ENCODE data around the gene FAM241A. TPM values are rescaled to one million over a fixed set of nuclear protein-coding genes. Genes with fewer than 3 reads are reported as not detected.

The FAM241A gene
- total RNA-seq, 1 experiment from 2014 or later = 10.9 TPM

GRCh38 chr4:112181358-112182000, 36.2 kb downstream of the FAM241A start:
- peaks cover 3% of the 10 kb centered on the region for H3K36me3 Mint-ChIP-seq (ENCODE audit: insufficient read depth, unreplicated experiment)
- ChIA-PET CTCF (interaction anchor here (0.7 to 1.6 kb wide), 4 partner anchors 8 to 585 kb away, joined by 3 to 8 read pairs (median 5); no protein-coding TSS in a partner anchor), POLR2A (interaction anchor here (0.6 to 2.0 kb wide), 9 partner anchors 8 to 101 kb away, joined by 3 to 11 read pairs (median 3); partner anchors contain the start of gene AP1AR)
- no peaks in the 10 kb centered on the region for H3K27me3 Mint-ChIP-seq (ENCODE audit: insufficient read depth, unreplicated experiment)
- intact Hi-C loops (cut with micrococcal nuclease) = no loop called here
- H3K4me3 Mint-ChIP-seq (ENCODE audit: unreplicated experiment) = no peak overlapping the region
- H3K9me3 Mint-ChIP-seq (ENCODE audit: unreplicated experiment) = no peaks in the 10 kb centered on the region
- TF ChIP-seq CTCF (IDR thresholded peaks at IDR 0.05; ENCODE audit: unreplicated experiment) = no peak
- H3K4me1 Mint-ChIP-seq (ENCODE audit: insufficient read depth, unreplicated experiment) = peaks cover 15% of the 10 kb centered on the region
- BruUV-seq (replicated peaks) = no TSS peak
- DNase-seq (ENCODE audit: unreplicated experiment) = no peak
- no peak overlapping the region for H3K27ac Mint-ChIP-seq (ENCODE audit: low read depth, unreplicated experiment)

- intact Hi-C loops (cut with micrococcal nuclease) = no loop called here
- H3K4me3 Mint-ChIP-seq (ENCODE audit: unreplicated experiment) = no peak overlapping the region
- peaks cover 15% of the 10 kb centered on the region for H3K4me1 Mint-ChIP-seq (ENCODE audit: insufficient read depth, unreplicated experiment)
- ChIA-PET POLR2A (interaction anchor here (0.6 to 5.8 kb wide), 5 partner anchors 8 to 36 kb away, joined by 3 to 39 read pairs (median 4); no protein-coding TSS in a partner anchor), CTCF (interaction anchor here (0.6 to 1.6 kb wide), 4 partner anchors 8 to 83 kb away, joined by 4 to 8 read pairs (median 5); no protein-coding TSS in a partner anchor)
- no peaks in the 10 kb centered on the region for H3K9me3 Mint-ChIP-seq (ENCODE audit: unreplicated experiment)
- H3K36me3 Mint-ChIP-seq (ENCODE audit: insufficient read depth, unreplicated experiment) = peaks cover 9% of the 10 kb centered on the region
- H3K27me3 Mint-ChIP-seq (ENCODE audit: insufficient read depth, unreplicated experiment) = no peaks in the 10 kb centered on the region
- DNase-seq (ENCODE audit: unreplicated experiment) = no peak
- peak overlapping the region; percentile 88 for H3K27ac Mint-ChIP-seq (ENCODE audit: low read depth, unreplicated experiment)
- TF ChIP-seq CTCF (IDR thresholded peaks at IDR 0.05; ENCODE audit: unreplicated experiment) = no peak
- no TSS peak for BruUV-seq (replicated peaks)
Observed at GRCh38 chr4:112182604-112183003, 37.4 kb downstream of the FAM241A start.

GRCh38 chr4:112183252-112183651, 38.0 kb downstream of the FAM241A start:
- Mint-ChIP-seq H3K36me3 (ENCODE audit: insufficient read depth, unreplicated experiment) (peaks cover 9% of the 10 kb centered on the region), H3K4me3 (ENCODE audit: unreplicated experiment) (no peak overlapping the region), H3K27ac (ENCODE audit: low read depth, unreplicated experiment) (peak overlapping the region; percentile 88), H3K27me3 (ENCODE audit: insufficient read depth, unreplicated experiment) (no peaks in the 10 kb centered on the region), H3K4me1 (ENCODE audit: insufficient read depth, unreplicated experiment) (peaks cover 15% of the 10 kb centered on the region), H3K9me3 (ENCODE audit: unreplicated experiment) (no peaks in the 10 kb centered on the region)
- no TSS peak for BruUV-seq (replicated peaks)
- CTCF ChIA-PET = interaction anchor here (0.6 to 1.0 kb wide), 4 partner anchors 53 to 697 kb away, joined by 3 to 4 read pairs (median 4); no protein-coding TSS in a partner anchor
- no peak for TF ChIP-seq CTCF (IDR thresholded peaks at IDR 0.05; ENCODE audit: unreplicated experiment)
- DNase-seq (ENCODE audit: unreplicated experiment) = no peak
- intact Hi-C loops (cut with micrococcal nuclease) = no loop called here
- POLR2A ChIA-PET = interaction anchor here (0.8 to 5.8 kb wide), 7 partner anchors 9 to 82 kb away, joined by 3 to 39 read pairs (median 3); no protein-coding TSS in a partner anchor

GRCh38 chr4:112184438-112184837, 39.2 kb downstream of the FAM241A start:
- peaks cover 15% of the 10 kb centered on the region for H3K4me1 Mint-ChIP-seq (ENCODE audit: insufficient read depth, unreplicated experiment)
- intact Hi-C loops (cut with micrococcal nuclease) = no loop called here
- H3K27ac Mint-ChIP-seq (ENCODE audit: low read depth, unreplicated experiment) = no peak overlapping the region
- no TSS peak for BruUV-seq (replicated peaks)
- no peak for TF ChIP-seq CTCF (IDR thresholded peaks at IDR 0.05; ENCODE audit: unreplicated experiment)
- DNase-seq (ENCODE audit: unreplicated experiment) = no peak
- no peaks in the 10 kb centered on the region for H3K27me3 Mint-ChIP-seq (ENCODE audit: insufficient read depth, unreplicated experiment)
- H3K9me3 Mint-ChIP-seq (ENCODE audit: unreplicated experiment) = no peaks in the 10 kb centered on the region
- CTCF ChIA-PET = interaction anchor here (1.8 kb wide), 1 partner anchor 85 kb away, joined by 5 read pairs; no protein-coding TSS in a partner anchor
- no peak overlapping the region for H3K4me3 Mint-ChIP-seq (ENCODE audit: unreplicated experiment)
- POLR2A ChIA-PET = interaction anchor here (0.7 to 5.8 kb wide), 7 partner anchors 10 to 73 kb away, joined by 3 to 39 read pairs (median 3); partner anchors contain the start of gene AP1AR
- peaks cover 9% of the 10 kb centered on the region for H3K36me3 Mint-ChIP-seq (ENCODE audit: insufficient read depth, unreplicated experiment)
